Heart right ventricle (tissue), 16 donors: Measurements from ENCODE around the gene OR2B2. TPM values are rescaled to one million over a fixed set of nuclear protein-coding genes. Genes with fewer than 3 reads are reported as not detected.

Source experiments
- ATAC-seq, 8 donors: fragments of 200-7000 bp; cut with Tn5 transposase; one replicate each; pipeline ENCODE4 v1.9.1; 2020; ENCODE audit warnings: mild to moderate bottlenecking in 8 of 8, moderate library complexity in 8 of 8, moderate number of reproducible peaks in 1 of 8
- DNase-seq, 2 donors: peaks; one replicate each; pipeline ENCODE4 v3.0.0-alpha.2; 2020
- H3K27ac ChIP-seq, 10 donors: fragments of 200-600 bp; sonication (generic) in 2 of 10; one replicate each; pipeline versions ENCODE4 v1.5.0 to v1.8.0; 2020 to 2022; ENCODE audit warnings: mild to moderate bottlenecking in 3 of 10
- H3K27me3 ChIP-seq, 7 donors: fragments of 200-600 bp; one replicate each; pipeline ENCODE4 v1.8.0; 2021 to 2022; ENCODE audit warnings: mild to moderate bottlenecking in 2 of 7
- H3K36me3 ChIP-seq, 9 donors: fragments of 200-600 bp; sonication (generic) in 1 of 9; one replicate each; pipeline versions ENCODE4 v1.5.0 to v1.8.0; 2020 to 2022; ENCODE audit warnings: mild to moderate bottlenecking in 2 of 9
- H3K4me1 ChIP-seq, 9 donors: fragments of 200-600 bp; sonication (generic) in 1 of 9; one replicate each; pipeline versions ENCODE4 v1.5.0 to v1.8.0; 2020 to 2022; ENCODE audit warnings: mild to moderate bottlenecking in 4 of 9
- H3K4me3 ChIP-seq, 10 donors: fragments of 200-600 bp; sonication (generic) in 2 of 10; one replicate each; pipeline versions ENCODE4 v1.5.0 to v1.8.0; 2020 to 2022; ENCODE audit warnings: mild to moderate bottlenecking in 7 of 10, moderate library complexity in 2 of 10
- H3K9me3 ChIP-seq, 11 donors: fragments of 200-600 bp in 10 of 11; sonication (generic) in 2 of 11; one replicate each; pipeline versions ENCODE4 v1.5.0 to v1.8.0; 2013 to 2022; ENCODE audit warnings: mild to moderate bottlenecking in 2 of 11, control low read depth in 1 of 11, moderate library complexity in 1 of 11
- CTCF ChIP-seq, 9 donors: fragments of 200-600 bp; sonication (generic) in 2 of 9; IDR thresholded peaks; one replicate each; pipeline versions ENCODE4 v1.5.0 to v1.8.0; 2021 to 2022; ENCODE audit warnings: antibody characterized with exemption in 9 of 9, mild to moderate bottlenecking in 5 of 9, moderate library complexity in 1 of 9
- WGBS, 2 donors: extraction: QIAGEN DNeasy Blood & Tissue Kit; methylation state at CpG; one replicate each; pipeline ENCODE4 v1.1.7; 2013; ENCODE audit warnings: inconsistent platforms in 1 of 2; 5-methylcytosine and 5-hydroxymethylcytosine counted together
- intact Hi-C, 10 donors: fragments of 100-400 bp; cut with DNase I; formaldehyde crosslinking; loops; one replicate each; pipeline versions ENCODE4 v1.11.1 to v1.14.2; 2022
- polyA plus RNA-seq, 2 donors: library from polyadenylated mRNA; stranded (reverse); fragments of 200-250 nt; gene quantifications; one replicate each; pipeline ENCODE4 v1.2.3, GENCODE V29; 2013
- total RNA-seq, 10 donors: library from RNA; stranded (reverse); fragmentation: NEBNext Ultra II Directional in 3 of 10; extraction: Animal tissue kit (Norgen Biotek cat#: 25700) in 3 of 10; gene quantifications; one replicate each; pipeline versions ENCODE4 v1.2.1 to v1.2.4, GENCODE V29; 2021 to 2023
- donor health status: Arrhythmogenic right ventricular cardiomyopathy.
- donor health status: ischemic (EF 13 %, LVEDD 7.1; RV severe dilation, severe dysfunction).
- donor health status: healthy with polysubstance abuse.
- donor health status: DM: no; HTN: yes; CAD: no.
- donor health status: DM: no; HTN: no; CAD: no.
- donor health status: ischemic (EF 25% LVEDD 6.9; RV normal size, moderate dysfunction).
- donor health status: ischemic (EF 25% LVEDD 5.7; RV mildly dilated, moderate dysfunction).
- donor health status: healthy.
- donor health status: DM: yes; HTN: yes; CAD: no.
- donor health status: Ischemic cardiomyopathy.
- donor health status: ischemic (EF 35%, LVEDD 5.7; RV mildly dilated, moderate dysfunction).
- donor health status: nonischemic (EF 11% LVEDD 7.7; RV severe dilation, severe dysfunction).
- donor health status: DM: yes; HTN: yes; CAD: no.
- donor health status: PGD.
- donor health status: ischemic (EF 29% LVEDD 5.4; RV normal size, mild dysfunction).
- donor health status: nonischemic (EF 23%, LVEDD 6.1; RV moderate dilation, normal function).

OR2B2 gene
- total and polyA plus RNA-seq, 12 donors = not detected

GRCh38 chr6:27889628-27890444 is 22.4 kb downstream of the OR2B2 start:
- no peak for DNase-seq
- H3K4me3 ChIP-seq = peak overlapping the region in 8 of 10 donors; percentile 31 to 69 (median 47)
- no peaks in the 10 kb centered on the region for H3K36me3 ChIP-seq
- ATAC-seq = no peak
- H3K27ac ChIP-seq = peak overlapping the region in 1 of 10 donors; percentile 92
- intact Hi-C loops = loop anchor here in 9 of 10 donors (5.0 to 10.0 kb wide), 12 partner anchors 53 to 765 kb away; partner anchors contain the start of gene ZNF184 (in 4 of the 9)
- no peak for TF ChIP-seq CTCF (IDR thresholded peaks at IDR 0.05)
- H3K27me3 ChIP-seq = peaks cover 3 to 81% (median 64%) of the 10 kb centered on the region in 7 donors
- H3K4me1 ChIP-seq = peaks cover 0 to 42% (median 28%) of the 10 kb centered on the region in 9 donors
- WGBS, 2 donors = 29 to 30% methylated on average over 19 of the region's 19 CpGs
- H3K9me3 ChIP-seq = no peaks in the 10 kb centered on the region

GRCh38 chr6:27889275-27889627 is 22.9 kb downstream of the OR2B2 start:
- 73 to 84% methylated on average over 3 of the region's 3 CpGs for WGBS, 2 donors
- ATAC-seq (no peak), DNase-seq (no peak)
- TF ChIP-seq CTCF (IDR thresholded peaks at IDR 0.05) = no peak
- Histone ChIP-seq H3K27ac (no peak overlapping the region), H3K36me3 (no peaks in the 10 kb centered on the region), H3K4me1 (peaks cover 0 to 42% (median 28%) of the 10 kb centered on the region in 9 donors), H3K9me3 (no peaks in the 10 kb centered on the region), H3K27me3 (peaks cover 3 to 86% (median 64%) of the 10 kb centered on the region in 7 donors), H3K4me3 (no peak overlapping the region)
- intact Hi-C loops = loop anchor here in 1 of 10 donors (10.0 kb wide), 1 partner anchor 84 kb away; a partner anchor contains a TSS

GRCh38 chr6:27888566-27888965 is 23.6 kb downstream of the OR2B2 start:
- no peak for TF ChIP-seq CTCF (IDR thresholded peaks at IDR 0.05)
- DNase-seq (no peak), ATAC-seq (no peak)
- Histone ChIP-seq H3K4me1 (peaks cover 0 to 35% (median 22%) of the 10 kb centered on the region in 9 donors), H3K27ac (no peak overlapping the region), H3K27me3 (peaks cover 3 to 86% (median 65%) of the 10 kb centered on the region in 7 donors), H3K36me3 (no peaks in the 10 kb centered on the region), H3K4me3 (no peak overlapping the region), H3K9me3 (no peaks in the 10 kb centered on the region)
- 83 to 95% methylated on average over 2 of the region's 2 CpGs for WGBS, 2 donors
- intact Hi-C loops = loop anchor here in 1 of 10 donors (10.0 kb wide), 1 partner anchor 84 kb away; a partner anchor contains a TSS

GRCh38 chr6:27886073-27886472 is 26.1 kb downstream of the OR2B2 start:
- Histone ChIP-seq H3K36me3 (no peaks in the 10 kb centered on the region), H3K9me3 (no peaks in the 10 kb centered on the region), H3K4me3 (no peak overlapping the region), H3K27me3 (peaks cover 3 to 77% (median 55%) of the 10 kb centered on the region in 7 donors), H3K4me1 (peaks cover 0 to 14% (median 8%) of the 10 kb centered on the region in 9 donors), H3K27ac (no peak overlapping the region)
- DNase-seq (no peak), ATAC-seq (no peak)
- WGBS, 2 donors = 87 to 89% methylated on average over 3 of the region's 3 CpGs
- TF ChIP-seq CTCF (IDR thresholded peaks at IDR 0.05) = no peak
- intact Hi-C loops = loop anchor here in 1 of 10 donors (10.0 kb wide), 1 partner anchor 81 kb away; a partner anchor contains a TSS
